H9 (cell line): ENCODE measurements around the gene DMRT1. TPM values are rescaled to one million over a fixed set of nuclear protein-coding genes. Genes with fewer than 3 reads are reported as not detected.

Source experiments
- DNase-seq: peaks from one replicate; pipeline ENCODE4 v3.0.0-alpha.2; 2017
- H2AFZ ChIP-seq: one replicate; pipeline ENCODE4 v1.6.1; 2013; ENCODE audit warnings: mild to moderate bottlenecking, low read length, control low read depth, moderate library complexity
- H2AK5ac ChIP-seq: 2 replicates; pipeline ENCODE4 v1.6.1; 2013; ENCODE audit warnings: low read length, control low read depth, mixed read lengths; ENCODE audit not compliant: insufficient read length
- H2BK120ac ChIP-seq: one replicate; pipeline ENCODE4 v1.6.1; 2013; ENCODE audit warnings: low read depth, mild to moderate bottlenecking, low read length, control low read depth, inconsistent platforms; ENCODE audit not compliant: poor library complexity, severe bottlenecking
- H2BK12ac ChIP-seq: 2 replicates; pipeline ENCODE4 v1.6.1; 2013; ENCODE audit warnings: low read length, control low read depth, mixed read lengths, low read depth; ENCODE audit not compliant: insufficient read length
- H2BK15ac ChIP-seq: 2 replicates; pipeline ENCODE4 v1.6.1; 2013; ENCODE audit warnings: low read depth, low read length, control low read depth
- H2BK20ac ChIP-seq: one replicate; pipeline ENCODE4 v1.6.1; 2013; ENCODE audit warnings: low read depth, mild to moderate bottlenecking, low read length, control low read depth, inconsistent platforms; ENCODE audit not compliant: poor library complexity, severe bottlenecking
- H2BK5ac ChIP-seq: 2 replicates; pipeline ENCODE4 v1.6.1; 2013; ENCODE audit warnings: low read length, control low read depth, mixed read lengths; ENCODE audit not compliant: insufficient read length
- H3K14ac ChIP-seq: 2 replicates; pipeline ENCODE4 v1.6.1; 2013; ENCODE audit warnings: low read length, control low read depth; ENCODE audit not compliant: insufficient read depth
- H3K18ac ChIP-seq: 2 replicates; pipeline ENCODE4 v1.6.1; 2013; ENCODE audit warnings: low read depth, mild to moderate bottlenecking, mixed read lengths, low read length, control low read depth; ENCODE audit not compliant: insufficient read length
- H3K23ac ChIP-seq: 2 replicates; pipeline ENCODE4 v1.6.1; 2013; ENCODE audit warnings: low read length, control low read depth, mixed read lengths, low read depth; ENCODE audit not compliant: insufficient read length
- H3K23me2 ChIP-seq: 2 replicates; pipeline ENCODE4 v1.6.1; 2013; ENCODE audit warnings: low read depth, mild to moderate bottlenecking, mixed read lengths, low read length, control low read depth; ENCODE audit not compliant: insufficient read length, poor library complexity, severe bottlenecking
- H3K27ac ChIP-seq: 2 replicates; pipeline ENCODE4 v1.5.1; 2013; ENCODE audit warnings: low read length, control low read depth, mixed read lengths, low read depth; ENCODE audit not compliant: insufficient read length
- H3K27me3 ChIP-seq: 2 replicates; pipeline ENCODE4 v1.6.1; 2013; ENCODE audit warnings: low read length, control low read depth, inconsistent platforms; ENCODE audit not compliant: insufficient read depth
- H3K4ac ChIP-seq: 2 replicates; pipeline ENCODE4 v1.6.1; 2013; ENCODE audit warnings: low read depth, mild to moderate bottlenecking, control low read depth, inconsistent platforms, low read length, moderate library complexity
- H3K4me1 ChIP-seq: 2 replicates; pipeline ENCODE4 v1.6.1; 2013; ENCODE audit warnings: low read length, control low read depth, inconsistent platforms; ENCODE audit not compliant: insufficient read depth
- H3K4me2 ChIP-seq: 2 replicates; pipeline ENCODE4 v1.6.1; 2013; ENCODE audit warnings: low read length, control low read depth, mixed read lengths; ENCODE audit not compliant: insufficient read length, insufficient read depth
- H3K56ac ChIP-seq: 2 replicates; pipeline ENCODE4 v1.6.1; 2013; ENCODE audit warnings: low read depth, mild to moderate bottlenecking, mixed read lengths, low read length, control low read depth; ENCODE audit not compliant: insufficient read length
- H3K79me1 ChIP-seq: 2 replicates; pipeline ENCODE4 v1.6.1; 2013; ENCODE audit warnings: low read depth, mild to moderate bottlenecking, moderate library complexity, low read length, control low read depth, inconsistent platforms; ENCODE audit not compliant: insufficient read depth, poor library complexity, severe bottlenecking
- H3K79me2 ChIP-seq: 2 replicates; pipeline ENCODE4 v1.6.1; 2013; ENCODE audit warnings: low read length, control low read depth, inconsistent platforms; ENCODE audit not compliant: insufficient read depth
- H3K9ac ChIP-seq: 2 replicates; pipeline ENCODE4 v1.6.1; 2013; ENCODE audit warnings: low read length, control low read depth, mixed read lengths; ENCODE audit not compliant: insufficient read length; ENCODE audit errors: extremely low read depth
- H3K9me3 ChIP-seq: one replicate; pipeline ENCODE4 v1.6.1; 2013; ENCODE audit warnings: low read depth, low read length, inconsistent platforms; ENCODE audit not compliant: control insufficient read depth
- H3T11ph ChIP-seq: one replicate; pipeline ENCODE4 v1.6.1; 2013; ENCODE audit warnings: mild to moderate bottlenecking, low read length, control low read depth, inconsistent platforms
- H4K20me1 ChIP-seq: one replicate; pipeline ENCODE4 v1.6.1; 2013; ENCODE audit not compliant: control insufficient read depth, insufficient read length, insufficient read depth
- H4K5ac ChIP-seq: 2 replicates; pipeline ENCODE4 v1.6.1; 2013; ENCODE audit warnings: low read depth, mild to moderate bottlenecking, mixed read lengths, low read length, control low read depth; ENCODE audit not compliant: insufficient read length
- H4K8ac ChIP-seq: replicated peaks from 2 replicates; pipeline ENCODE4 v1.6.1; 2013; ENCODE audit warnings: low read length, control low read depth, mixed read lengths, low read depth; ENCODE audit not compliant: insufficient read length
- H4K91ac ChIP-seq: 2 replicates; pipeline ENCODE4 v1.6.1; 2013; ENCODE audit warnings: low read depth, mild to moderate bottlenecking, moderate library complexity, mixed read lengths, low read length, control low read depth; ENCODE audit not compliant: insufficient read length
- H3K27ac Mint-ChIP-seq, 3 experiments: 2 replicates in 2 of 3; 3 replicates in 1 of 3; pipeline ENCODE4 v1.8.0; 2020 to 2021; ENCODE audit warnings: mixed read lengths in 3 of 3, mild to moderate bottlenecking in 1 of 3, moderate library complexity in 1 of 3
- H3K27me3 Mint-ChIP-seq: 2 replicates; pipeline ENCODE4 v1.8.0; 2021; ENCODE audit warnings: low read depth, mild to moderate bottlenecking, moderate library complexity, mixed read lengths
- H3K36me3 Mint-ChIP-seq, 3 experiments: 2 replicates in 2 of 3; 3 replicates in 1 of 3; pipeline ENCODE4 v1.8.0; 2020 to 2021; ENCODE audit warnings: low read depth in 3 of 3, mixed read lengths in 3 of 3; ENCODE audit not compliant: insufficient read depth in 1 of 3
- H3K4me1 Mint-ChIP-seq, 2 experiments: 2 replicates each; pipeline ENCODE4 v1.8.0; 2020; ENCODE audit warnings: mixed read lengths in 2 of 2
- H3K4me3 Mint-ChIP-seq, 2 experiments: 2 replicates in 1 of 2; 3 replicates in 1 of 2; pipeline ENCODE4 v1.8.0; 2020 to 2021; ENCODE audit warnings: mild to moderate bottlenecking in 2 of 2, mixed read lengths in 2 of 2, moderate library complexity in 1 of 2
- H3K9me3 Mint-ChIP-seq, 2 experiments: 2 replicates in 1 of 2; 3 replicates in 1 of 2; pipeline ENCODE4 v1.8.0; 2020; ENCODE audit warnings: mild to moderate bottlenecking in 2 of 2, mixed read lengths in 2 of 2, moderate library complexity in 1 of 2
- CTCF ChIP-seq: fragments of 200-600 bp; sonication (generic); conservative IDR thresholded peaks from 3 replicates; pipeline ENCODE4 v1.8.0; 2021; ENCODE audit warnings: antibody characterized with exemption, mild to moderate bottlenecking
- WGBS: extraction: QIAGEN DNeasy Blood & Tissue Kit; methylation state at CpG from one replicate; pipeline ENCODE4 v1.1.7; 2013; ENCODE audit warnings: missing lambda C conversion rate, low lambda C conversion rate, mixed read lengths; ENCODE audit not compliant: insufficient read length; ENCODE audit errors: extremely low coverage; 5-methylcytosine and 5-hydroxymethylcytosine counted together
- total RNA-seq: library from RNA; stranded (reverse); gene quantifications from 2 replicates; pipeline ENCODE4 v1.2.1, GENCODE V29; 2021

DMRT1 gene
- total RNA-seq, 1 experiment from 2014 or later: not detected

GRCh38 chr9:847505-847904 lies 6.0 kb downstream of the DMRT1 start:
- H2BK5ac ChIP-seq: no peak overlapping the region
- H3K4me1 ChIP-seq: no peaks in the 10 kb centered on the region
- no peak overlapping the region for H4K8ac ChIP-seq
- no peak overlapping the region for H3K27ac ChIP-seq
- no peak overlapping the region for H4K5ac ChIP-seq
- no peak overlapping the region for H2BK12ac ChIP-seq
- no peak overlapping the region for H2BK15ac ChIP-seq
- Mint-ChIP-seq H3K4me3 (no peak overlapping the region), H3K27ac (no peak overlapping the region), H3K36me3 (no peaks in the 10 kb centered on the region), H3K27me3 (peaks cover 97% of the 10 kb centered on the region), H3K4me1 (peaks cover 16 to 20% of the 10 kb centered on the region in 2 experiments), H3K9me3 (peaks cover 0 to 4% of the 10 kb centered on the region in 2 experiments; a peak in 1 of 5 replicates)
- H3K18ac ChIP-seq: no peak overlapping the region
- H2BK20ac ChIP-seq: no peak overlapping the region
- H3K79me1 ChIP-seq: no peaks in the 10 kb centered on the region
- no CpG with 5 or more reads among the region's 6 CpGs for WGBS
- H3K23ac ChIP-seq: no peak overlapping the region
- H4K91ac ChIP-seq: no peak overlapping the region
- no peak overlapping the region for H3K14ac ChIP-seq
- peaks cover 4% of the 10 kb centered on the region for H3K23me2 ChIP-seq
- no peak for DNase-seq
- no peak overlapping the region for H3T11ph ChIP-seq
- H3K9ac ChIP-seq: no peak overlapping the region
- peaks cover 33% of the 10 kb centered on the region for H3K27me3 ChIP-seq
- no peak for TF ChIP-seq CTCF
- no peak overlapping the region for H3K56ac ChIP-seq
- no peak overlapping the region for H2AK5ac ChIP-seq
- H2BK120ac ChIP-seq: no peak overlapping the region
- no peaks in the 10 kb centered on the region for H4K20me1 ChIP-seq
- H2AFZ ChIP-seq: no peak overlapping the region
- H3K9me3 ChIP-seq: no peaks in the 10 kb centered on the region
- H3K4me2 ChIP-seq: no peak overlapping the region
- H3K79me2 ChIP-seq: no peaks in the 10 kb centered on the region
- H3K4ac ChIP-seq: no peak overlapping the region
